SK-N-SH treated with all-trans-retinoic acid at 6 μM for 48 hours (cell line): ENCODE data around the gene ATP2C1.
"Not testable (repeated sequence)": the region's sequence is repeated elsewhere in the genome, so short reads cannot be mapped to it uniquely, and the experiment has no call there.

ENCODE experiments used
- ATAC-seq: fragments of 200-7000 bp; cut with Tn5 transposase; 3 replicates; pipeline ENCODE4 v1.9.1; 2020; ENCODE audit warnings: mild to moderate bottlenecking, moderate library complexity
- ARNTL ChIP-seq: fragments of 450-650 bp; formaldehyde crosslinking; IDR thresholded peaks from 2 replicates; pipeline ENCODE4 v1.5.0; 2020; ENCODE audit warnings: low read depth, mild to moderate bottlenecking, moderate library complexity, borderline replicate concordance
- BACH2 ChIP-seq: fragments of 250-450 bp; sonication (Bioruptor Pico); IDR thresholded peaks from 2 replicates; pipeline ENCODE4 v1.9.0; 2021; ENCODE audit warnings: mild to moderate bottlenecking, borderline replicate concordance
- CSDC2 ChIP-seq: fragments of 250-450 bp; sonication (Bioruptor Pico); IDR thresholded peaks from 2 replicates; pipeline ENCODE4 v1.5.0; 2020; ENCODE audit warnings: mild to moderate bottlenecking, moderate library complexity
- ESRRG ChIP-seq: fragments of 250-450 bp; sonication (Bioruptor Pico); IDR thresholded peaks from 2 replicates; pipeline ENCODE4 v1.6.1; 2021; ENCODE audit warnings: mild to moderate bottlenecking
- GLIS3 ChIP-seq: fragments of 250-450 bp; sonication (Bioruptor Pico); IDR thresholded peaks from 2 replicates; pipeline ENCODE4 v1.5.0; 2020; ENCODE audit warnings: mild to moderate bottlenecking, moderate library complexity
- ISL1 ChIP-seq: fragments of 250-450 bp; sonication (Bioruptor Pico); IDR thresholded peaks from 2 replicates; pipeline ENCODE4 v2.1.2; 2022; ENCODE audit warnings: mild to moderate bottlenecking, moderate library complexity
- PPARA ChIP-seq: fragments of 250-450 bp; sonication (Bioruptor Pico); IDR thresholded peaks from 2 replicates; pipeline ENCODE4 v1.5.0; 2020; ENCODE audit warnings: mild to moderate bottlenecking, borderline replicate concordance
- RARB ChIP-seq: fragments of 250-450 bp; sonication (Bioruptor Pico); IDR thresholded peaks from 2 replicates; pipeline ENCODE4 v1.8.0; 2021; ENCODE audit warnings: mild to moderate bottlenecking, moderate library complexity
- SNAI2 ChIP-seq: fragments of 250-450 bp; sonication (Bioruptor Pico); IDR thresholded peaks from 2 replicates; pipeline ENCODE4 v1.5.0; 2020; ENCODE audit warnings: mild to moderate bottlenecking, moderate library complexity
- TCF4 ChIP-seq: fragments of 250-450 bp; sonication (Bioruptor Pico); IDR thresholded peaks from 2 replicates; pipeline ENCODE4 v1.8.0; 2021; ENCODE audit warnings: mild to moderate bottlenecking, moderate library complexity, borderline replicate concordance
- TOX ChIP-seq: fragments of 250-450 bp; sonication (Bioruptor Pico); IDR thresholded peaks from 2 replicates; pipeline ENCODE4 v1.8.0; 2021; ENCODE audit warnings: mild to moderate bottlenecking, moderate library complexity, borderline replicate concordance
- ZC3H10 ChIP-seq: fragments of 250-450 bp; sonication (Bioruptor Pico); IDR thresholded peaks from 2 replicates; pipeline ENCODE4 v1.5.1; 2021; ENCODE audit warnings: mild to moderate bottlenecking, moderate library complexity
- ZFP3 ChIP-seq: fragments of 250-450 bp; sonication (Bioruptor Pico); IDR thresholded peaks from 2 replicates; pipeline ENCODE4 v1.5.0; 2020; ENCODE audit warnings: mild to moderate bottlenecking, moderate library complexity
- ZFP30 ChIP-seq: fragments of 450-650 bp; formaldehyde crosslinking; IDR thresholded peaks from 2 replicates; pipeline ENCODE4 v1.5.0; 2022; ENCODE audit warnings: mild to moderate bottlenecking, moderate library complexity
- ZNF70 ChIP-seq: fragments of 450-650 bp; formaldehyde crosslinking; IDR thresholded peaks from 2 replicates; pipeline ENCODE4 v1.5.0; 2020; ENCODE audit warnings: mild to moderate bottlenecking, moderate library complexity
- ZNF8 ChIP-seq: fragments of 450-650 bp; formaldehyde crosslinking; IDR thresholded peaks from 2 replicates; pipeline ENCODE4 v1.5.0; 2020; ENCODE audit warnings: mild to moderate bottlenecking, moderate library complexity
- TF ChIP-seq, protein P1 (sequence below): fragments of 250-450 bp; sonication (Bioruptor Pico); IDR thresholded peaks from 2 replicates; pipeline ENCODE4 v1.5.1; 2021; ENCODE audit warnings: mild to moderate bottlenecking, moderate library complexity
- TF ChIP-seq, protein P2 (sequence below): fragments of 250-450 bp; sonication (Bioruptor Pico); IDR thresholded peaks from 2 replicates; pipeline ENCODE4 v1.5.0; 2020; ENCODE audit warnings: mild to moderate bottlenecking, moderate library complexity
- TF ChIP-seq, protein P3 (sequence below): fragments of 250-450 bp; sonication (Bioruptor Pico); IDR thresholded peaks from 2 replicates; pipeline ENCODE4 v1.8.0; 2020; ENCODE audit warnings: mild to moderate bottlenecking, moderate library complexity, borderline replicate concordance
- TF ChIP-seq, protein P4 (sequence below): fragments of 250-450 bp; sonication (Bioruptor Pico); IDR thresholded peaks from 2 replicates; pipeline ENCODE4 v1.5.1; 2020; ENCODE audit warnings: low read depth, mild to moderate bottlenecking, moderate library complexity
- TF ChIP-seq, protein P5 (sequence below): fragments of 250-450 bp; sonication (Bioruptor Pico); IDR thresholded peaks from 2 replicates; pipeline ENCODE4 v1.8.0; 2021; ENCODE audit warnings: low read depth, mild to moderate bottlenecking, moderate library complexity, borderline replicate concordance

Gene ATP2C1

DNA sequence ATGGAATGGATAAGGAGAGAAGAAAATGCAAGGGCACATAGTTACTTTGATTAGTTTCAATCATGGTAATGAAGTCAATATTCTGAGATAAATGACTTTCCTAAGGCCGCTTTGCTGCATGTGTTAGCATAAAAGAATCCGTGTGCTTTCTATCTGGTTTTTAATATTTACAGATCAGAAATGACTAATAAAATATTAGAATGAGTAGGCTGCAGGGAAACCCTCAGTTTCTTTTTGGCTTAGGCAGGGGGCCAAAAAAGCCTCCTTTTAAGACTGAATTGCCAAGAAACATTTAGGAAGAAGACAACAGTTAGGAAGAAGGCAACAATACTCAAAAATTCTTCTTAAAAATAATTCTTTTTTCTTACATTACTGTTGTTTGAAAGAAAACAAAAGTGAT is 144.4 kb downstream of the ATP2C1 start:
- no peak for ATAC-seq
- TF ChIP-seq ESRRG (CRISPR knock-in tag) (no peak), PPARA (CRISPR knock-in tag) (no peak), BACH2 (CRISPR knock-in tag) (no peak), CSDC2 (CRISPR knock-in tag) (no peak), SNAI2 (no peak), TOX (CRISPR knock-in tag) (no peak), ZFP30 (CRISPR knock-in tag) (no peak), GLIS3 (no peak), ARNTL (CRISPR knock-in tag) (no peak), RARB (CRISPR knock-in tag) (no peak), ZC3H10 (CRISPR knock-in tag) (no peak), ISL1 (no peak), ZNF70 (CRISPR knock-in tag) (no peak), ZFP3 (CRISPR knock-in tag) (no peak)
- TF ChIP-seq, protein P1, sequence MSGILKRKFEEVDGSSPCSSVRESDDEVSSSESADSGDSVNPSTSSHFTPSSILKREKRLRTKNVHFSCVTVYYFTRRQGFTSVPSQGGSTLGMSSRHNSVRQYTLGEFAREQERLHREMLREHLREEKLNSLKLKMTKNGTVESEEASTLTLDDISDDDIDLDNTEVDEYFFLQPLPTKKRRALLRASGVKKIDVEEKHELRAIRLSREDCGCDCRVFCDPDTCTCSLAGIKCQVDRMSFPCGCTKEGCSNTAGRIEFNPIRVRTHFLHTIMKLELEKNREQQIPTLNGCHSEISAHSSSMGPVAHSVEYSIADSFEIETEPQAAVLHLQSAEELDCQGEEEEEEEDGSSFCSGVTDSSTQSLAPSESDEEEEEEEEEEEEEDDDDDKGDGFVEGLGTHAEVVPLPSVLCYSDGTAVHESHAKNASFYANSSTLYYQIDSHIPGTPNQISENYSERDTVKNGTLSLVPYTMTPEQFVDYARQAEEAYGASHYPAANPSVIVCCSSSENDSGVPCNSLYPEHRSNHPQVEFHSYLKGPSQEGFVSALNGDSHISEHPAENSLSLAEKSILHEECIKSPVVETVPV (CRISPR knock-in tag): no peak
- TF ChIP-seq, protein P2, sequence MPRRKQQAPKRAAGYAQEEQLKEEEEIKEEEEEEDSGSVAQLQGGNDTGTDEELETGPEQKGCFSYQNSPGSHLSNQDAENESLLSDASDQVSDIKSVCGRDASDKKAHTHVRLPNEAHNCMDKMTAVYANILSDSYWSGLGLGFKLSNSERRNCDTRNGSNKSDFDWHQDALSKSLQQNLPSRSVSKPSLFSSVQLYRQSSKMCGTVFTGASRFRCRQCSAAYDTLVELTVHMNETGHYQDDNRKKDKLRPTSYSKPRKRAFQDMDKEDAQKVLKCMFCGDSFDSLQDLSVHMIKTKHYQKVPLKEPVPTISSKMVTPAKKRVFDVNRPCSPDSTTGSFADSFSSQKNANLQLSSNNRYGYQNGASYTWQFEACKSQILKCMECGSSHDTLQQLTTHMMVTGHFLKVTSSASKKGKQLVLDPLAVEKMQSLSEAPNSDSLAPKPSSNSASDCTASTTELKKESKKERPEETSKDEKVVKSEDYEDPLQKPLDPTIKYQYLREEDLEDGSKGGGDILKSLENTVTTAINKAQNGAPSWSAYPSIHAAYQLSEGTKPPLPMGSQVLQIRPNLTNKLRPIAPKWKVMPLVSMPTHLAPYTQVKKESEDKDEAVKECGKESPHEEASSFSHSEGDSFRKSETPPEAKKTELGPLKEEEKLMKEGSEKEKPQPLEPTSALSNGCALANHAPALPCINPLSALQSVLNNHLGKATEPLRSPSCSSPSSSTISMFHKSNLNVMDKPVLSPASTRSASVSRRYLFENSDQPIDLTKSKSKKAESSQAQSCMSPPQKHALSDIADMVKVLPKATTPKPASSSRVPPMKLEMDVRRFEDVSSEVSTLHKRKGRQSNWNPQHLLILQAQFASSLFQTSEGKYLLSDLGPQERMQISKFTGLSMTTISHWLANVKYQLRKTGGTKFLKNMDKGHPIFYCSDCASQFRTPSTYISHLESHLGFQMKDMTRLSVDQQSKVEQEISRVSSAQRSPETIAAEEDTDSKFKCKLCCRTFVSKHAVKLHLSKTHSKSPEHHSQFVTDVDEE (CRISPR knock-in tag): no peak
- TF ChIP-seq, protein P3, sequence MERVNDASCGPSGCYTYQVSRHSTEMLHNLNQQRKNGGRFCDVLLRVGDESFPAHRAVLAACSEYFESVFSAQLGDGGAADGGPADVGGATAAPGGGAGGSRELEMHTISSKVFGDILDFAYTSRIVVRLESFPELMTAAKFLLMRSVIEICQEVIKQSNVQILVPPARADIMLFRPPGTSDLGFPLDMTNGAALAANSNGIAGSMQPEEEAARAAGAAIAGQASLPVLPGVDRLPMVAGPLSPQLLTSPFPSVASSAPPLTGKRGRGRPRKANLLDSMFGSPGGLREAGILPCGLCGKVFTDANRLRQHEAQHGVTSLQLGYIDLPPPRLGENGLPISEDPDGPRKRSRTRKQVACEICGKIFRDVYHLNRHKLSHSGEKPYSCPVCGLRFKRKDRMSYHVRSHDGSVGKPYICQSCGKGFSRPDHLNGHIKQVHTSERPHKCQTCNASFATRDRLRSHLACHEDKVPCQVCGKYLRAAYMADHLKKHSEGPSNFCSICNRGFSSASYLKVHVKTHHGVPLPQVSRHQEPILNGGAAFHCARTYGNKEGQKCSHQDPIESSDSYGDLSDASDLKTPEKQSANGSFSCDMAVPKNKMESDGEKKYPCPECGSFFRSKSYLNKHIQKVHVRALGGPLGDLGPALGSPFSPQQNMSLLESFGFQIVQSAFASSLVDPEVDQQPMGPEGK: no peak
- TF ChIP-seq, protein P4, sequence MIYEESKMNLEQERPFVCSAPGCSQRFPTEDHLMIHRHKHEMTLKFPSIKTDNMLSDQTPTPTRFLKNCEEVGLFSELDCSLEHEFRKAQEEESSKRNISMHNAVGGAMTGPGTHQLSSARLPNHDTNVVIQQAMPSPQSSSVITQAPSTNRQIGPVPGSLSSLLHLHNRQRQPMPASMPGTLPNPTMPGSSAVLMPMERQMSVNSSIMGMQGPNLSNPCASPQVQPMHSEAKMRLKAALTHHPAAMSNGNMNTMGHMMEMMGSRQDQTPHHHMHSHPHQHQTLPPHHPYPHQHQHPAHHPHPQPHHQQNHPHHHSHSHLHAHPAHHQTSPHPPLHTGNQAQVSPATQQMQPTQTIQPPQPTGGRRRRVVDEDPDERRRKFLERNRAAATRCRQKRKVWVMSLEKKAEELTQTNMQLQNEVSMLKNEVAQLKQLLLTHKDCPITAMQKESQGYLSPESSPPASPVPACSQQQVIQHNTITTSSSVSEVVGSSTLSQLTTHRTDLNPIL (CRISPR knock-in tag): no peak

DNA sequence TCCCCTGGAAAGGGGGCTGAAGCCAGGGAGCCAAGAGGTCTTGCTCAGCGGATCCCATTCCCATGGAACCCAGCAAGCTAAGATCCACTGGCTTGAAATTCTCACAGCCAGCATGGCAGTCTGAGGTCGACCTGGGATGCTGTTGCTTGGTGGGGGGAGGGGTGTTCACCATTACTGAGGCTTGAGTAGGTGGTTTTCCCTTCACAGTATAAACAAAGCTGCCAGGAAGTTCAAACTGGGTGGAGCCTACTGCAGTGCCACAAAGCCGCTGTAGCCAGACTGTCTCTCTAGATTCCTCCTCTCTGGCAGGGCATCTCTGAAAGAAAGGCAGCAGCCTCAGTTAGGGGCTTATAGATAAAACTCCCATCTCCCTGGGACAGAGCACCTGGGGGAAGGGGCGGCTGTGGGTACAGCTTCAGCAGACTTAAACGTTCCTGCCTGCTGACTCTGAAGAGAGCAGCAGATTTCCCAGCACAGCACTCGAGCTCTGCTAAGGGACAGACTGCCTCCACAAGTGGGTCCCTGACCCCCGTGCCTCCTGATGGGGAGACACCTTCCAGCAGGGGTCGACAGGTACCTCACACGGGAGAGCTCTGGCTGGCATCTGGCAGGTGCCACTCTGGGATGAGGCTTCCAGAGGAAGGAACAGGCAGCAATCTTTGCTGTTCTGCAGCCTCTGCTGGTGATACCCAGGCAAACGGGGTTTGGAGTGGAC is 148.5 kb downstream of the ATP2C1 start:
- ATAC-seq: not testable (repeated sequence)

DNA sequence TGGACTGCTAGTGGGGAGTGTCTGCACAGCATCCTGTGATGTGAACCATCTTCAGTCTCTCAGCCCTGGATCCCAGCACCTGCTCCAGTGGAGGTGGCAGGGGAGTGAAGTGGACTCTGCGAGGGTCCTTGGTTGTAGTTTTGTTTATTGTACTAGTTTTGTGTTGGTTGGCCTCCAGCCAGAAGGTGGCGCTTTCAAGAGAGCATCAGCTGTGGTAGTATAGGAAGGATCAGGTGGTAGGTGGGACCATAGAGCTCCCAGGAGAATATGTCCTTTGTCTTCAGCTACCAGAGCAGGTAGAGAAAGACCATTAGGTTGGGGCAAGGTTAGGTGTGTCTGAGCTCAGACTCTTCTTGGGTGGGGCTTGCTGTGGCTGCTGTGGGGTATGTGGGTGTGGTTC is 153.7 kb downstream of the ATP2C1 start:
- no peak for TF ChIP-seq GLIS3
- TF ChIP-seq ZNF8 (CRISPR knock-in tag): no peak
- no peak for TF ChIP-seq PPARA (CRISPR knock-in tag)
- TF ChIP-seq, protein P5, sequence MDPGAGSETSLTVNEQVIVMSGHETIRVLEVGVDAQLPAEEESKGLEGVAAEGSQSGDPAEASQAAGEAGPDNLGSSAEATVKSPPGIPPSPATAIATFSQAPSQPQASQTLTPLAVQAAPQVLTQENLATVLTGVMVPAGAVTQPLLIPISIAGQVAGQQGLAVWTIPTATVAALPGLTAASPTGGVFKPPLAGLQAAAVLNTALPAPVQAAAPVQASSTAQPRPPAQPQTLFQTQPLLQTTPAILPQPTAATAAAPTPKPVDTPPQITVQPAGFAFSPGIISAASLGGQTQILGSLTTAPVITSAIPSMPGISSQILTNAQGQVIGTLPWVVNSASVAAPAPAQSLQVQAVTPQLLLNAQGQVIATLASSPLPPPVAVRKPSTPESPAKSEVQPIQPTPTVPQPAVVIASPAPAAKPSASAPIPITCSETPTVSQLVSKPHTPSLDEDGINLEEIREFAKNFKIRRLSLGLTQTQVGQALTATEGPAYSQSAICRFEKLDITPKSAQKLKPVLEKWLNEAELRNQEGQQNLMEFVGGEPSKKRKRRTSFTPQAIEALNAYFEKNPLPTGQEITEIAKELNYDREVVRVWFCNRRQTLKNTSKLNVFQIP: no peak
- no peak for TF ChIP-seq ESRRG (CRISPR knock-in tag)
- TF ChIP-seq TOX (CRISPR knock-in tag): no peak
- TF ChIP-seq TCF4 (CRISPR knock-in tag): no peak
- ATAC-seq: no peak
